Thyroid gland (tissue), 4 donors: ENCODE measurements around the gene PC. TPM values are rescaled to one million over a fixed set of nuclear protein-coding genes. Genes with fewer than 3 reads are reported as not detected.

ENCODE experiments used
- DNase-seq, 2 donors: peaks; one replicate each; pipeline ENCODE4 v3.0.0-alpha.2; 2019
- H3K27ac ChIP-seq, 3 donors: fragments of 200-600 bp; sonication (generic); 1 replicate in 2 of 3; 2 replicates in 1 of 3; pipeline ENCODE4 v1.5.1; 2016 to 2019; ENCODE audit warnings: mild to moderate bottlenecking in 1 of 3, moderate library complexity in 1 of 3
- H3K27me3 ChIP-seq: fragments of 200-600 bp; sonication (generic); one replicate; pipeline ENCODE4 v1.5.1; 2019
- H3K36me3 ChIP-seq, 2 donors: fragments of 200-600 bp; sonication (generic); one replicate each; pipeline ENCODE4 v1.5.1; 2016 to 2019
- H3K4me1 ChIP-seq, 2 donors: fragments of 200-600 bp; sonication (generic); one replicate each; pipeline ENCODE4 v1.5.1; 2017 to 2019
- H3K4me3 ChIP-seq, 3 donors: fragments of 200-600 bp; sonication (generic); replicated peaks in 1 of 3; 1 replicate in 2 of 3; 2 replicates in 1 of 3; pipeline ENCODE4 v1.5.1; 2016; ENCODE audit warnings: mild to moderate bottlenecking in 1 of 3
- H3K9me3 ChIP-seq: fragments of 200-600 bp; sonication (generic); one replicate; pipeline ENCODE4 v1.5.1; 2017
- CTCF ChIP-seq, 6 experiments: fragments of 200-600 bp in 3 of 6; fragments of 450-650 bp in 3 of 6; sonication (generic) in 3 of 6; IDR thresholded peaks; one replicate each; pipeline ENCODE4 v1.5.1; 2016 to 2019; ENCODE audit warnings: antibody characterized with exemption in 6 of 6, mild to moderate bottlenecking in 2 of 6, inconsistent platforms in 1 of 6, moderate library complexity in 1 of 6
- POLR2A ChIP-seq, 2 donors: fragments of 450-650 bp; IDR thresholded peaks; one replicate each; pipeline ENCODE4 v1.6.1; 2017; ENCODE audit warnings: antibody characterized with exemption in 2 of 2, mild to moderate bottlenecking in 2 of 2, moderate library complexity in 1 of 2
- WGBS, 2 donors: methylation state at CpG; one replicate each; pipeline ENCODE4 v1.1.5; 2017; 5-methylcytosine and 5-hydroxymethylcytosine counted together
- intact Hi-C: fragments of 100-400 bp; cut with DNase I; formaldehyde crosslinking; loops from one replicate; pipeline ENCODE4 v1.15.1; 2023
- total RNA-seq, 4 donors: library from RNA; depleted of rRNA; stranded (reverse); fragments of >200 nt; gene quantifications; one replicate each; pipeline ENCODE4 v1.2.3, GENCODE V29; 2016

The PC gene
- total RNA-seq, 4 donors from 2014 or later = 5.4 to 34.3 (median 21.9) TPM

- TF ChIP-seq POLR2A (IDR thresholded peaks at IDR 0.05) (no peak), CTCF (IDR thresholded peaks at IDR 0.05) (no peak)
- DNase-seq = no peak
- 86% methylated on average over 2 of the region's 2 CpGs for WGBS, 2 donors
- no peaks in the 10 kb centered on the region for H3K27me3 ChIP-seq
- H3K4me3 ChIP-seq = no peak overlapping the region
- H3K36me3 ChIP-seq = no peaks in the 10 kb centered on the region
- intact Hi-C loops = no loop called here
- H3K9me3 ChIP-seq = no peaks in the 10 kb centered on the region
- no peaks in the 10 kb centered on the region for H3K4me1 ChIP-seq
- H3K27ac ChIP-seq = no peak overlapping the region
Observed at GRCh38 chr11:66894141-66894540, 64.0 kb downstream of the PC start.

GRCh38 chr11:66892911-66893310, 65.3 kb downstream of the PC start:
- no peaks in the 10 kb centered on the region for H3K27me3 ChIP-seq
- TF ChIP-seq CTCF (IDR thresholded peaks at IDR 0.05) (no peak), POLR2A (IDR thresholded peaks at IDR 0.05) (no peak)
- H3K36me3 ChIP-seq = no peaks in the 10 kb centered on the region
- H3K9me3 ChIP-seq = no peaks in the 10 kb centered on the region
- no peak overlapping the region for H3K4me3 ChIP-seq
- H3K27ac ChIP-seq = no peak overlapping the region
- WGBS, 2 donors = 65 to 70% methylated on average over 6 of the region's 6 CpGs
- no peaks in the 10 kb centered on the region for H3K4me1 ChIP-seq
- intact Hi-C loops = no loop called here
- DNase-seq = no peak

GRCh38 chr11:66891851-66892660, 66.1 kb downstream of the PC start:
- DNase-seq = peak in 1 of 2 donors; percentile 22
- Histone ChIP-seq H3K9me3 (no peaks in the 10 kb centered on the region), H3K27ac (no peak overlapping the region), H3K36me3 (no peaks in the 10 kb centered on the region), H3K4me3 (no peak overlapping the region), H3K4me1 (peaks cover 0 to under 1% of the 10 kb centered on the region in 2 donors), H3K27me3 (no peaks in the 10 kb centered on the region)
- TF ChIP-seq POLR2A (IDR thresholded peaks at IDR 0.05) (no peak), CTCF (IDR thresholded peaks at IDR 0.05) (no peak)
- intact Hi-C loops = no loop called here
- WGBS, 2 donors = 79 to 88% methylated on average over 14 of the region's 14 CpGs

GRCh38 chr11:66889960-66890359, 68.2 kb downstream of the PC start:
- no peak overlapping the region for H3K27ac ChIP-seq
- DNase-seq = no peak
- H3K27me3 ChIP-seq = no peaks in the 10 kb centered on the region
- H3K4me3 ChIP-seq = no peak overlapping the region
- WGBS, 2 donors = 75 to 80% methylated on average over 8 of the region's 8 CpGs
- H3K9me3 ChIP-seq = no peaks in the 10 kb centered on the region
- peaks cover 0 to 5% of the 10 kb centered on the region in 2 donors for H3K4me1 ChIP-seq
- intact Hi-C loops = no loop called here
- H3K36me3 ChIP-seq = no peaks in the 10 kb centered on the region
- TF ChIP-seq POLR2A (IDR thresholded peaks at IDR 0.05) = no peak
- TF ChIP-seq CTCF (IDR thresholded peaks at IDR 0.05) = no peak

- no peak for DNase-seq
- no peak overlapping the region for H3K4me3 ChIP-seq
- H3K27ac ChIP-seq = no peak overlapping the region
- H3K4me1 ChIP-seq = peaks cover 4 to 5% of the 10 kb centered on the region in 2 donors
- TF ChIP-seq CTCF (IDR thresholded peaks at IDR 0.05) (no peak), POLR2A (IDR thresholded peaks at IDR 0.05) (no peak)
- H3K36me3 ChIP-seq = no peaks in the 10 kb centered on the region
- intact Hi-C loops = no loop called here
- WGBS, 2 donors = 93 to 94% methylated on average over 10 of the region's 10 CpGs
- H3K9me3 ChIP-seq = no peaks in the 10 kb centered on the region
- H3K27me3 ChIP-seq = no peaks in the 10 kb centered on the region
Observed at GRCh38 chr11:66888282-66888681, 69.9 kb downstream of the PC start.
